GM12873 (cell line): ENCODE measurements around the gene DNM3.

ENCODE experiments used
- TF ChIP-seq, protein P1 (sequence below): IDR thresholded peaks from 2 replicates; pipeline ENCODE4 v1.5.1; 2012; ENCODE audit warnings: low read depth, mild to moderate bottlenecking, moderate library complexity, low read length, control low read depth; ENCODE audit not compliant: insufficient read depth; ENCODE audit errors: missing control alignments

DNM3 gene

DNA sequence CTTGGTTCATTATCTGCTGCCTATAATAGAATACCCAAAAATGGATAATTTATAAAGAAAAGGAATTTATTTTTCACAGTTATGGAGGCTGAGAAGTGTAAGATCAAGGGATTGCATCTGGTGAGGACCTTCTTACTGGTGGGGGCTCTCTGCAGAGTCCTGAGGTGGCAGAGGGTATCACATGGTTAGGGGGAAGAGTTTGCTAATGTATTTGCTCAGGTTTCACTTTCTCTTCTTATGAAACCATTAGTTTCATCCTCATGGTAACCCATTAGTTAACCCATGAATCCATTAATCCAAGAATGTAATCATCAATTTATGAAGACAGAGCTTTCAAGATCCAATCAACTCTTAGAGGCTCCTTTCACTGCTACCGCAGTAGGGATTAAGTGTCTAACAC is 120.6 kb downstream of the DNM3 start:
- TF ChIP-seq, protein P1, sequence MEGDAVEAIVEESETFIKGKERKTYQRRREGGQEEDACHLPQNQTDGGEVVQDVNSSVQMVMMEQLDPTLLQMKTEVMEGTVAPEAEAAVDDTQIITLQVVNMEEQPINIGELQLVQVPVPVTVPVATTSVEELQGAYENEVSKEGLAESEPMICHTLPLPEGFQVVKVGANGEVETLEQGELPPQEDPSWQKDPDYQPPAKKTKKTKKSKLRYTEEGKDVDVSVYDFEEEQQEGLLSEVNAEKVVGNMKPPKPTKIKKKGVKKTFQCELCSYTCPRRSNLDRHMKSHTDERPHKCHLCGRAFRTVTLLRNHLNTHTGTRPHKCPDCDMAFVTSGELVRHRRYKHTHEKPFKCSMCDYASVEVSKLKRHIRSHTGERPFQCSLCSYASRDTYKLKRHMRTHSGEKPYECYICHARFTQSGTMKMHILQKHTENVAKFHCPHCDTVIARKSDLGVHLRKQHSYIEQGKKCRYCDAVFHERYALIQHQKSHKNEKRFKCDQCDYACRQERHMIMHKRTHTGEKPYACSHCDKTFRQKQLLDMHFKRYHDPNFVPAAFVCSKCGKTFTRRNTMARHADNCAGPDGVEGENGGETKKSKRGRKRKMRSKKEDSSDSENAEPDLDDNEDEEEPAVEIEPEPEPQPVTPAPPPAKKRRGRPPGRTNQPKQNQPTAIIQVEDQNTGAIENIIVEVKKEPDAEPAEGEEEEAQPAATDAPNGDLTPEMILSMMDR: no peak

DNA sequence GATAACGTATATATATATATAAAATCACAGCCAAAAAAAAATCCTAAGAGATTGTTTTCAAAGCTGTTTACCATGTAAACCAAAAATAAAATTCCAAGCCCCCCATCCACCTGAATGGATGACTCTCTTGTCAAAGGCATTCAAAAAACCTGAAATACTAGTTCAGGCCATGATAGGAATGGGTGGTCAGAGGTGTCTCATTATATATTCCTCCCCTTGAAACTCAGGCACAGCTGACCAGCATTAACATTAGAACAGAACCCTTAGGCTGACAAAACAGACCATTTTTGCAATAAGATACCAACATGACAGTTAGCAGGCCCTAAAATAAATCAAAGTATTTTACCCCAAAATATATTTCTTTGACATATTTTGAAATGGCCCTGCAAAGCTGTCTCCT is 122.5 kb downstream of the DNM3 start:
- TF ChIP-seq, protein P1: no peak

DNA sequence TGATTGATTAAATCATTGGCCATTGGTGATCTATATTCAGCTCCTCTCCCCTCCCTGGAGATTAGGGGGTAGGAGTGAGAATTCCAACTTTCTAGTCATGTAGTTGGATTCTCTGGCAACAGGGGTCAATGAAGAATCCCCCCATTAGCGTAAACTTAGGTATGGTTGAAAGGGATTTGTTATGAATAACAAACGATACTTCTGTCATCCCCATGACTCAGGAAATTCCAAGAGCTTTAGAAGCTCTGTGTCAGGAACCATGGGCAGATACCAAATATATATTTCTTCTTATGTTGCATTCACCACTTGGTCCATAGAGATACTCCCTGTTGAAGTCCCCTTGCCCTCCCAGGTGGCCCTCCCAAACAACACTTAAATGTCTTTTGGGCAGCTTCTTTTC is 124.5 kb downstream of the DNM3 start:
- TF ChIP-seq, protein P1: no peak

DNA sequence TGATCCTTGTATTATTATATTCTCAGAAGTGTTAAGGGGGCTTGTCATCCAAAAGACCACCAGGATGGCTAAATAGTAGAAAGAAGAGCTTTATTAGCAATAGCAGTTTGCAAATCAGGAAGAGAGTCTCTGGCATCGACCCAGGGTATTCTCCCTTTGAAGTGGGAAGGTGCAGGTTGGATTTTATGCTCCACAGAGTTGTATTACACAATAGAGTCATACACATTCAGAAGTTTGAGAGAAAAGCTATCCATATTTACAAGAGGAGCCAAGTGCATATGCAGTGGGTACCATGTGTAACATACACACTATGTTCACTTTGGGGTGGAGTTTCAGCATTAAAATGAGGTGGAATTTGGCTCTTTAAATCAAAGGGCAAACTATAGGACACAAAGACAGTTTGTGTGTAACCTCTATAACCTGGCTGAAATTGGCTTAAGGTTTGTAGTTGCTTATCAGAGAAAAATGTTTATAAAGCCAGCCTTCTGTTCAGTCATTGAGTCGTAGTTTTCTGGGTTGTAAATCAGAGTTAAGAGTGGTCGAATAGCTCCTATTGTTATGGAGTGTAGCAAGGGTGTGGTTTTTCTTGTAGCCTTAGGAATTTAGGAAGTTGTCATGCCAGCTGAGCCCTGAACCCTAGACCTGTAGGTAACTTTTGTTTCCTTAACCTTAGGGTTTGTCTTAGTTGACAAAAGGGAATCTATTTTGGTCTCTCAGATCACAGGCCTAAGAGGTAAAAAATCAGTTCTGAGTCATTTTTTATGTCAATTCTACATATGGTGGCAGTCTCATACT is 125.3 kb downstream of the DNM3 start:
- TF ChIP-seq, protein P1: no peak

DNA sequence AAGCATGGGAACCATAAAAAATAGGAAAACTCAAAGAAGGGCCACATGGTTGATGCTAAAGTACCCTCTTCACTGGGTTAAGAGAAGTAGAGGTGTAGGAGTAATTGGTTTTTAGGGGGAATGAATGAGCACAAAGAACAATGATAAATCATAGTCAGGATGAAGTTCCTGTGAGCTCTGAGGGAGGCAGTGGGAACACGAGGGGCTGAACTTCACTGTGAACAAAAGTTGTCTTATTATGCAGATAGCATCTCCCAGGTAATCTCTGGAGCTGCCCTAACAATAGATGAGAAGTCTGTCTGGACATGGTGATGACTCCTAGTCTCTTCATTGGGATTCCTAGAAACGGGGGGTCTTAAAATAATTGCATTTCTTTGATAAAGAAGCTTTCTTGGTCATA is 127.9 kb downstream of the DNM3 start:
- TF ChIP-seq, protein P1: no peak

DNA sequence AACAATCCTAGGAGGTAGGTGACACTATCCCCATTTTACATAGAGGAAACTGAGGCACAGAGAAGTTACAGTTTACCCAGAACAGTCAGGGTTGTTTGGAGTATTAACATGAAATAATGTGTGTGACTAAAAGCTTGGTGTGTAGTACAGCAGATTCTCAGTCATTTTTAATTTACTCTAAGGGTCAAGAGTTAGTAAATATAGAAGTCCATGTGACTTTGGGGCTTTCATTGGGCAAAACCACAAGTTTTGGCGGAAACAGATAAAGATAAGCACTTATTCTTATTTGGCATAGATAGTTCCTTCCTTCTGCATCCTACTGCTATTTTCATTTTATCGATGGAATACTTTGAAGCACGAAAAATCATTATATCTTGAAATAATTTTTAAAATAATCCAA is 128.5 kb downstream of the DNM3 start:
- TF ChIP-seq, protein P1: no peak

DNA sequence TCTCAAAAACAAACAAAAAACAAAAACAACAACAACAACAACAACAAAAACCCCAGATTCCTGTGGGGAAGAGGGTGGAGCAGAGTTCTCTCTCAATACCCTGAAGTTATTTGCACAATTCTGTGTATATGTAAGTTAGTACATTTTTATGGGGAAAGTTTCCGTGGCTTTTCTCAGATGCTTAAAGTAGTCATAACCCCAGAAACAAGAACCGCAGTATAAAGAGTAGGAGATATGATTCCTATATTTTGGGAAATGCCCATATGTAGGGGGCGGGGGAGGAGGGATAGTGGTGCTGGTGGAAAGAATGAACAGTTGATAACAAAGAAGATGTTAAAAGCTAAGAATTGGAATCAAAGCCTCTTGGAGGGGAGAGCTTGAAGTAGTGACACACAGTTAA is 131.5 kb downstream of the DNM3 start:
- TF ChIP-seq, protein P1: no peak

DNA sequence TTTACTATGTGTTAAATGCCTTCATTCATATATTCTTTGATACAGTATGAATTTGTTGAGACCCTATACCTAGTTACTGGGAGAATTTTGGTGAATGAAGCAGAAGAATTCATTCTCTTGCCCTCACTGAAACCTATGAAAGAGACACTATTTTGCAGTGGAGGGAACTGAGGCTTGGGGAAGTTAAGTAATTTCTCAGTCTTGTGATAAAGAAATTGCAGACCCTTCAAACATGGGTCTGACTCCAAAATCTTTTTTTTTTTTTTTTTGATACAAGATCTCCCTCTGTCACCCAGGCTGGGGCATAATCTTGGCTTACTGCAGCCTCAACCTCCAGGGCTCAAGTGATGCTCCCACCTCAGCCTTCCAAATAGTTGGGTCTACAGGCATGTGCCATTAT is 132.1 kb downstream of the DNM3 start:
- TF ChIP-seq, protein P1: no peak
